ENCODE measurements around the gene MRPL22. TPM values are rescaled to one million over a fixed set of nuclear protein-coding genes. Genes with fewer than 3 reads are reported as not detected.

The MRPL22 gene
- total and polyA plus RNA-seq, 10 donors, result 11.8 to 55.0 (median 32.0) TPM

- Histone ChIP-seq H3K27ac (no peak overlapping the region), H3K4me1 (peaks cover 0 to 6% (median 0%) of the 10 kb centered on the region in 6 donors), H3K27me3 (replicated peaks in 1 of 7) (no peaks in the 10 kb centered on the region), H3K36me3 (no peaks in the 10 kb centered on the region), H3K4me3 (no peak overlapping the region), H3K9me3 (no peaks in the 10 kb centered on the region)
- DNase-seq, result no peak
- intact Hi-C loops (cut with DNase I; ENCODE audit: low total_unique reads), result no loop called here
- TF ChIP-seq POLR2AphosphoS5 (IDR thresholded peaks at IDR 0.05), result no peak
- TF ChIP-seq, protein P1, sequence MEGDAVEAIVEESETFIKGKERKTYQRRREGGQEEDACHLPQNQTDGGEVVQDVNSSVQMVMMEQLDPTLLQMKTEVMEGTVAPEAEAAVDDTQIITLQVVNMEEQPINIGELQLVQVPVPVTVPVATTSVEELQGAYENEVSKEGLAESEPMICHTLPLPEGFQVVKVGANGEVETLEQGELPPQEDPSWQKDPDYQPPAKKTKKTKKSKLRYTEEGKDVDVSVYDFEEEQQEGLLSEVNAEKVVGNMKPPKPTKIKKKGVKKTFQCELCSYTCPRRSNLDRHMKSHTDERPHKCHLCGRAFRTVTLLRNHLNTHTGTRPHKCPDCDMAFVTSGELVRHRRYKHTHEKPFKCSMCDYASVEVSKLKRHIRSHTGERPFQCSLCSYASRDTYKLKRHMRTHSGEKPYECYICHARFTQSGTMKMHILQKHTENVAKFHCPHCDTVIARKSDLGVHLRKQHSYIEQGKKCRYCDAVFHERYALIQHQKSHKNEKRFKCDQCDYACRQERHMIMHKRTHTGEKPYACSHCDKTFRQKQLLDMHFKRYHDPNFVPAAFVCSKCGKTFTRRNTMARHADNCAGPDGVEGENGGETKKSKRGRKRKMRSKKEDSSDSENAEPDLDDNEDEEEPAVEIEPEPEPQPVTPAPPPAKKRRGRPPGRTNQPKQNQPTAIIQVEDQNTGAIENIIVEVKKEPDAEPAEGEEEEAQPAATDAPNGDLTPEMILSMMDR (IDR thresholded peaks at IDR 0.05 in 8 of 11, conservative IDR thresholded peaks at IDR 0.05 in 3 of 11), result no peak
- no peak for TF ChIP-seq POLR2A (IDR thresholded peaks at IDR 0.05)
- 56 to 63% (median 60%) methylated on average over 8 of the region's 8 CpGs for WGBS, 5 donors
These were observed 44.2 kb downstream of the MRPL22 start for GRCh38 chr5:154984946-154985516.

GRCh38 chr5:154986151-154986550 is 45.3 kb downstream of the MRPL22 start:
- H3K36me3 ChIP-seq, result no peaks in the 10 kb centered on the region
- H3K4me1 ChIP-seq, result peaks cover 0 to 6% (median 0%) of the 10 kb centered on the region in 6 donors
- DNase-seq, result no peak
- intact Hi-C loops (cut with DNase I; ENCODE audit: low total_unique reads), result no loop called here
- no peaks in the 10 kb centered on the region for H3K9me3 ChIP-seq
- TF ChIP-seq, protein P1 (IDR thresholded peaks at IDR 0.05 in 8 of 11, conservative IDR thresholded peaks at IDR 0.05 in 3 of 11), result no peak
- TF ChIP-seq POLR2AphosphoS5 (IDR thresholded peaks at IDR 0.05) (no peak), POLR2A (IDR thresholded peaks at IDR 0.05) (no peak)
- no peak overlapping the region for H3K27ac ChIP-seq
- no peaks in the 10 kb centered on the region for H3K27me3 ChIP-seq (replicated peaks in 1 of 7)
- peak overlapping the region in 1 of 8 donors; percentile 2 for H3K4me3 ChIP-seq
- WGBS, 5 donors, result 70 to 87% (median 80%) methylated on average over 4 of the region's 4 CpGs

- WGBS, 5 donors, result 28 to 71% (median 58%) methylated on average over 2 of the region's 2 CpGs
- H3K27ac ChIP-seq, result no peak overlapping the region
- H3K4me3 ChIP-seq, result no peak overlapping the region
- H3K4me1 ChIP-seq, result peaks cover 0 to 6% (median 0%) of the 10 kb centered on the region in 6 donors
- DNase-seq, result no peak
- no peaks in the 10 kb centered on the region for H3K27me3 ChIP-seq (replicated peaks in 1 of 7)
- no peaks in the 10 kb centered on the region for H3K9me3 ChIP-seq
- H3K36me3 ChIP-seq, result no peaks in the 10 kb centered on the region
- intact Hi-C loops (cut with DNase I; ENCODE audit: low total_unique reads), result no loop called here
- TF ChIP-seq POLR2A (IDR thresholded peaks at IDR 0.05), result no peak
- TF ChIP-seq, protein P1 (IDR thresholded peaks at IDR 0.05 in 8 of 11, conservative IDR thresholded peaks at IDR 0.05 in 3 of 11), result no peak
- no peak for TF ChIP-seq POLR2AphosphoS5 (IDR thresholded peaks at IDR 0.05)
These were observed 48.8 kb downstream of the MRPL22 start for GRCh38 chr5:154989626-154990025.

DNA sequence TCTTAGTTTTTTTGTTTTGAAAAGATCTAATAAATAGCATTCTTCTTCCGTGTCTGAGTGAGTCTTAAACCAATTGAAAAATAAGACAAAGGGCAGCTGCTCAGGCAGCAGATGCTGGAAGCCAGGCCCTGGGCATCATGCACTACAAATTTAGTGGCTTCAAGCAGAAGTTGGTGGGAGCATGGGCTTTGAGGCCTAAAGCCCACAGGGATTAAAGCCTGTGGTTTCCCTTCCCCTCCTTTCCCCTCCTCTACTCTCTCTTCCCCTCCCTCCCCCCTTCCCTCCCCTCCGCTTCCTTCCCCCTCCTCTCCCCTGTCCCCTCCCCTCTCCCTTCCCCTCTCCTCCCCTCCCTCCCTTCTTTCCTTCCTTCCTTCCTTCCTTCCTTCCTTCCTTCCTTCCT is 52.6 kb downstream of the MRPL22 start:
- DNase-seq, result no peak
- peaks cover 0 to 6% (median 0%) of the 10 kb centered on the region in 6 donors for H3K4me1 ChIP-seq
- H3K9me3 ChIP-seq, result peaks cover 0 to 2% (median 0%) of the 10 kb centered on the region in 8 donors
- intact Hi-C loops (cut with DNase I; ENCODE audit: low total_unique reads), result no loop called here
- no peak overlapping the region for H3K4me3 ChIP-seq
- no peak overlapping the region for H3K27ac ChIP-seq
- 40 to 65% (median 46%) methylated on average over 2 of the region's 2 CpGs for WGBS, 5 donors
- H3K27me3 ChIP-seq (replicated peaks in 1 of 7), result no peaks in the 10 kb centered on the region
- H3K36me3 ChIP-seq, result no peaks in the 10 kb centered on the region
- no peak for TF ChIP-seq POLR2A (IDR thresholded peaks at IDR 0.05)
- TF ChIP-seq POLR2AphosphoS5 (IDR thresholded peaks at IDR 0.05), result no peak
- TF ChIP-seq, protein P1 (IDR thresholded peaks at IDR 0.05 in 8 of 11, conservative IDR thresholded peaks at IDR 0.05 in 3 of 11), result no peak
